Ovary (tissue), 3 donors: ENCODE measurements around the gene HINT2.

ENCODE experiments used
- CTCF ChIP-seq, 3 donors: fragments of 450-650 bp in 2 of 3; fragments of 200-600 bp in 1 of 3; IDR thresholded peaks; one replicate each; pipeline versions ENCODE4 v1.5.1 to v1.8.0; 2016 to 2022; ENCODE audit warnings: antibody characterized with exemption in 3 of 3, mild to moderate bottlenecking in 1 of 3
- EP300 ChIP-seq: sonication (generic); formaldehyde crosslinking; IDR thresholded peaks from one replicate; pipeline ENCODE4 v1.6.1; 2017; ENCODE audit warnings: antibody characterized with exemption
- POLR2A ChIP-seq: fragments of 450-650 bp; IDR thresholded peaks from one replicate; pipeline ENCODE4 v1.6.1; 2017; ENCODE audit warnings: antibody characterized with exemption, mild to moderate bottlenecking, moderate library complexity
- donor health status: DM: no; HTN: no; CAD: no.

- TF ChIP-seq POLR2A = no peak
- TF ChIP-seq CTCF (IDR thresholded peaks at IDR 0.05) = no peak
- no peak for TF ChIP-seq EP300
These were observed 39.8 kb downstream of the HINT2 start for GRCh38 chr9:35774907-35775635.
